GM18505 (cell line): Measurements from ENCODE around the gene DNAJC3.
"Not testable (repeated sequence)": the region's sequence is repeated elsewhere in the genome, so short reads cannot be mapped to it uniquely, and the experiment has no call there.

Experiments used
- ATAC-seq: cut with Tn5 transposase; IDR thresholded peaks from one replicate; pipeline ENCODE4 v1.9.1; 2021; ENCODE audit not compliant: unreplicated experiment
- POLR2A ChIP-seq: IDR thresholded peaks from 4 replicates; pipeline ENCODE4 v1.6.1; 2011; ENCODE audit warnings: borderline replicate concordance; ENCODE audit not compliant: insufficient read depth, insufficient read length; ENCODE audit errors: extremely low read depth

DNAJC3 gene

DNA sequence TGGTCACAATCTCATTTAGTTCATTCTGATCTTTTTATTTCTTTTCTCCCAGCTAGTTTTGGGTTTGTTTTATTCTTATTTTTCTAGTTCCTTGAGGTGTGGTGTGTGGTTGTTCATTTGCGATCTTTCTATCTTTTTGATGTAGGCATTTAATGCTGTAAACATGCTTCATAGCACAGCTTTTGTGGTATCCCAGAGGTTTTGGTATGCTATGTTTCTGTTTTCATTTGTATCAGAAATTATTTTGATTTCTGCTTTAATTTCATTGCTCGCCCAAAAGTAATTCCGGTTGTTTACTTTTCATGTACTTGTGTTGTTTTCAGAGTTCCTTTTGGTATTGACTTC, 12.6 kb downstream of the DNAJC3 start:
- no peak for TF ChIP-seq POLR2A
- ATAC-seq, result no peak

DNA sequence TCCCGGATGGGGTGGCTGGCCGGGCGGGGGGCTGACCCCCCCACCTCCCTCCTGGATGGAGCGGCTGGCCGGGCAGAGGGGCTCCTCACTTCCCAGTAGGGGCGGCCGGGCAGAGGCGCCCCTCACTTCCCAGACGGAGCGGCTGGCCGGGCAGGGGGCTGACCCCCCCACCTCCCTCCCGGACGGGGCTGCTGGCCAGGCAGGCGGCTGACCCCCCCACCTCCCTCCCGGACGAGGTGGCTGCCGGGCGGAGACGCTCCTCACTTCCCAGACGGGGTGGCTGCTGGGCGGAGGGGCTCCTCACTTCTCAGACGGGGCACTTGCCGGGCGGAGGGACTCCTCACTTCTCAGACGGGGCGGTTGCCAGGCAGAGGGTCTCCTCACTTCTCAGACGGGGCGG, 14.0 kb downstream of the DNAJC3 start:
- ATAC-seq, result not testable (repeated sequence)

DNA sequence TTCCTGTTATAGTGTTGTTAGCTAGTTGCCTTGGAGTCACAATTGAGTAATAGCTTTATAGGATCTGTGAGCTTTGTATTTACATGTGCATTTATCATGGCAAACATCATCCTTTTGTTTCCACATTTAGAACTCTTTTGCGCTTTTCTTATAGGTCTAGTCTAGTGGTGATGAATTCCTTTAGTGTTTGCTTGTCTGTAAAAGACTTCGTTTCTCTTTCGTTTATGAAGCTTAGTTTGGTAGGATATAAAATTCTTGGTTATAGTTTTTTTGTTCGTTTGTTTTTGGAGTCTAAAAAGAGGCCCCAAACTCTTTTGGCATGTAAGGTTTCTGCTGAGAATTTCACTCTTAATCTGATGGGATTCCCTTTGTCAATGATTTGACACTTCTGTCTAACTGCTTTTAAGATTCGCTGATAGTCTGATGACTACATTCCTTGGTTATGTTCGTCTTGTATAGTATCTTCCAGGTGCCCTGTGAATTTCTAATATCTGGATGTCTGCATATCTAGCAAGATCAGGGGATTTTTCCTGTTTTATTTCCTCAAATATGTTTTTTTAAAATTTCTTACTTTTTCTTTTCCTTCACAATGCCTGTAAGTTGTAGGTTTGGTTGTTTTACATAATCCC, 20.2 kb downstream of the DNAJC3 start:
- TF ChIP-seq POLR2A, result no peak
- ATAC-seq, result no peak

DNA sequence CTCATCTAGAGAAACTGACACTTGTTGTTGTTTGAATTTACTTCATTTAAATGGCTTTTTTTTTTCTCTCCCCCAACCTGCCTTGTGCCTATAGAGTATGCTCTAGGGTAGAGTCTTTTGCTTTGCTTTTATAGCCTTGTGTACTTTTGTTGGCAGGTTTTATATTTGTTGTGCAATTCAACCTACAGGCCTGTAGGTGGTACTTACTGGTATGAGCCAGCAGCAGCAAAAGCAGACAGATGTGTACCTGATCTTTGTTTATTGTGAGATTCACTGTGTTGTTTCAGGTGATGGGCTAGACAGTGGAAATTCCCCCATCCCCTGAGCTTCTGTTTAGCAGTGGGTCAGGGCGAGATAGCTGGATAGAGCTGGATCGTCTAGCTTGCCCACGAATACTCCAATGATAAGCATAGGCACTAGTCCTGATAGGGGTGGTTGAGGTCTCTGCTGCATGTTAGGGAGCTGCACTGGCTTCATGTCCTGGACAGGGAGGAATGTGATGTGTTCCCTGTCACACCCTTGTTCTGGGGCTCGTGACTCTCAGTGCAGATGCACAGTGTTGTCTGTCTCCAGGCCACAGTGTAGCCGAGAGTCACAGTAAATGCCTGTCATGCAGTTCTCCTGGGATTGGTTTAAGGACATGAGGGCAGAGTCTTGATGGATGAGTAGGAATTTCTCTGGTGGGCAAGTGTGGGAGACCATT, 21.3 kb downstream of the DNAJC3 start:
- no peak for TF ChIP-seq POLR2A
- no peak for ATAC-seq

DNA sequence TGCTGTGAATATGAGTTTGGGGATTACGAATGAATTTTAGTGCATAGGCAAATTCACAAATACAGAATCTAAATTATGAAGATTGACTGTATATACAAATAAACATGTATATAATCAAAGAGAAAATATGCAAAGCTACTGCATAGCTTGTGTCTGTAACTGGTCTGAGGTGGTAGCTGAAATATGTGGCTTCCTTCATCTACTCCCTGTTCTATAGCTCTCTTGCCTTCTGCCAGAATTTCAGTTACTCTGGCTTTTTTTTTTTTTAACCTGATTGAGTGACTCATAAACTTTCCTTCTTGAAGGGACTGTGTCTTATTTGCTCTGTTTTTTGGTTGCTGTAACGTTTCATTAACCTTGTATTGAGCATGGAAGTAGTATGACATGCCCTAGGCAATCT, 26.6 kb downstream of the DNAJC3 start:
- no peak for TF ChIP-seq POLR2A
- ATAC-seq, result no peak

DNA sequence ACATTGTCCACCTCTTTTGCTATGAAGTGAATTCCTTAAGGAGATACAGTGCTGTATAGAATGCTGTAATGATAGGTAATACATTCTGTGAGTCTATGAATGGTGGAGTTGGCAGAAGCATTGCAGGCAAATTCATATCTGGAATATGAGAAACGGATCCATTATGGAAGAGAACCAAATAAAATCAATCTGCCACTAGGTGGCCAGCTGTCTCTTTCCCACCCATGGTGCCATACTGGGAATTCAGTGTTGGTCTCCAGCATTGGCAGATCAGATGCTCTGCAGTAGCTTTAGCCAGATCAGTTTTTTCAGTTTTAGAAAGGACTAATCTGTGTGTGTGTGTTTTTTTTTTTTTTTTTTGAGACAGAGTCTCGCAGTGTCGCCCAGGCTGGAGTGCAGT, 27.6 kb downstream of the DNAJC3 start:
- ATAC-seq, result no peak
- no peak for TF ChIP-seq POLR2A

DNA sequence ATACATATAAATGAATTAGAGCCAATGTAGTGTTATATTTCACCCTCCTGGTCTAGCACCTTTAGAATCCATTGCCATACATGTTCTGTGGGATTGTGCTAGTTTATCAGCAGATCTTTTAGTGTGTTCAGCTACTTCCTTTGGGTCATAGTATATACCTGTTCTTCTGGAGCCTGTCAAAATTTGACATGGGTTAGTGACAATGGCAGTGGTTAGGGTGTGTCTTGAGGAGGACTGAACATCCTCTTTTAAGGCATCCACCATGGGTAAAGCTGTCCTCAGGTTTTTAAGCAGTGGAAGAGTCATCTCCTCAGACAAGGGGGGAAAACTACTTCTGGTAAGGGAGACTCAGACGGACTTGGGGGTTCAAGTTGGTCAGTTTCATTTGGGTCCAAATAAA, 29.4 kb downstream of the DNAJC3 start:
- no peak for ATAC-seq
- TF ChIP-seq POLR2A, result no peak

DNA sequence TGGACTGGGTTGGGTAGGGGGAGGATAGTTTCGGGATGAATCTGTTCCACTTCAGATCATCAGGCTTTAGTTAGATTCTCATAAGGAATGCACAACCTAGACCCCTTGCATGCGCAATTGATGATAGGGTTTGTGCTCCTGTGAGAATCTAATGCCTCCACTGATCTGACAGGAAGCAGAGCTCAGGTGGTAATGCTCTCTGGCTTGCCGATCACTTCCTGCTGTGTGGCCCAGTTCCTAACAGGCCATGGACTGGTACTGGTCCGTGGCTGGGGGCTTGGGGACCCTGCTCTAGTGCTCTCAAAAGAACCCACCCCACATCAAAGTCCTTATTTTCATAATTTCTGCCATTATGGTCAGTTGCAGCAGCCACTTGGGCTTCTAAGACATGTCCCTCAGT, 30.1 kb downstream of the DNAJC3 start:
- ATAC-seq, result no peak
- no peak for TF ChIP-seq POLR2A

DNA sequence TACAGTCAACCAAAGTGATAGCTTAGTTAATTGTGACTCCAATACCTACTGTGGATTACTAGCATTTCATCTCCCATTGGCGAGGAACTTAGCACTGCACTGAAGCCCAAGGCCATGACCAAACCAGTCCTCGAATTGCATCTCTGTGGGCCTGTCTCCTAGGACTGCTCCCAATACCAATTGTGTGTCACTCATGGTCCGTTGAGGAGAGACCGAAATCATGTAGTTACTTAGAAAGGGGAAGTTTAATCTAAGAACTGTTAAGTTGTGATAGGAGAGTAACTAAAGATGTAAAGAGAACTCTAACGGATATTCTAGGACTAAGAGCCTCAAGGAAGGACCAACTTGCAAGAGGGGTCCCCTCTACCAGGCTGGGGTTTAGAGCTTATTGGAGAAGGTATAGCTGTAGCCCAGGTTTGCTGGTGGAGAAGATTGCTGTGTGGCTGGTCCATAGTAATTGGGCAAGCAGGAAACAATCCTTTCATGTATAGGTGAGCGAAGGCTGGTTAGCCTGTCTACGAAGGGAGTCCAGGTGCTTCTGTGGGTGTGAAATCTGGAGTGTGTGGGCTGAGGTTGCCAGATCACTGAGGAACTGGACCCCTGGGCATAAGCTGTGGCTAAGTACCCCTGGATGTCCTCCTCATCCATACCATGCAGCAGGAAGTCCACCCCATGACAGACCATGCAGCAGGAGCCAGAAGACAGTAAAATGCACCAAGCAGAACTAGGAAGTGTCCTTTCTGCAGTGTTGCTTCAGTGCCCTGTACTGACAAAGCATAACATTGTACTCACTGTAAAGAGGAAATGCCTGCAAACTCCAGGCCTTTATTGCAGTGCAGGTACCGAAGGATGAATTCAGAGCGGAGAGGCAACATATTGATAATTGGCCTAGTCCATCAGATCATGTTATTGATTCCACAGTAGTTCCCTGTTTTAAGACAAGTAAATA, 30.8 kb downstream of the DNAJC3 start:
- TF ChIP-seq POLR2A, result no peak
- ATAC-seq, result no peak

DNA sequence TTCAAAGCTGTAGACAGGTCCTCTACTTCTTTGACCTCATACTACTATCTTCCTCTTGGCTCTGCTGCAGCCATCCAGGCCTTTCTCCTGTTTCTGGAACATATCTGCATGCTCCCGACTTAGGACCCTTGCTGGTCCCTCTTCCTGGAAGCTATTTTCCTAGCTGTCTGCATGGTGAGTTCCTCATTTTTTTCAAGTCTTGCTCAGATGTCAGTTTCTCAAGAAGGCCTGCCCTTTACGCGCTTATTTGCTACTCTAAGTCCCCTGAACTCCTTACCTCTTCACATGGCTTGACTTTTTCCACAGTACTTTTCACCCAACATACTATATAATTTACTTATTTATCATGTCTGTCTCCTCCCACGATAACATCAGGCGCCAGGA, 31.4 kb downstream of the DNAJC3 start:
- no peak for TF ChIP-seq POLR2A
- ATAC-seq, result no peak

DNA sequence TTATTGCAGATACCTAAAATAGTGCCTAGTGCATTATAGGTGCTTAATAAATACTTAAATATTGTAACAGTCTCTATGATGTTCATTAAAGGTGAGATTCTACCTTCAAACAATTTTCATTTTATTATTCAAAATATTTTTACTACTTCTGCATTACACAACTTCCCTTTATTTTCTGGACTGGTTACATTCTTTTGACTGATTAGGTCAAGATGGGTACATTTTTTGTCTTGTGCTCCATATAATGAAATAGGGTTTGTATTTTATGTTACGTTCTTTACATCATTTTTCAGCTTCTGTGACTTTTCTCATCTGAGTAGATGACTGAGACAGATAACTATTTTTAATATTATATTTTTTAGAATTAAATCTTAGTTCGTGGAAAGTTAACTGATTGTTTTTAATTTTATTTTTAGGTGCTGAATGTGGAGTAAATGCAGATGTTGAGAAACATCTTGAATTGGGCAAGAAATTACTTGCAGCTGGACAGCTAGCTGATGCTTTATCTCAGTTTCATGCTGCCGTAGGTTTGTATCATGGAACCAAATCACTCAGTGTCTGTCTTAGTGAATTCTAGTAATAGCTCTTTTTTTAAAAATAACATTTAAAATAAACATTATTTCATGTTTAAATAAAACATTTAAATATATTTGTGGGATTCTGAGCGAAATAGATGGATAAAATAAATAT, 32.0 kb downstream of the DNAJC3 start:
- ATAC-seq, result no peak
- TF ChIP-seq POLR2A, result no peak

DNA sequence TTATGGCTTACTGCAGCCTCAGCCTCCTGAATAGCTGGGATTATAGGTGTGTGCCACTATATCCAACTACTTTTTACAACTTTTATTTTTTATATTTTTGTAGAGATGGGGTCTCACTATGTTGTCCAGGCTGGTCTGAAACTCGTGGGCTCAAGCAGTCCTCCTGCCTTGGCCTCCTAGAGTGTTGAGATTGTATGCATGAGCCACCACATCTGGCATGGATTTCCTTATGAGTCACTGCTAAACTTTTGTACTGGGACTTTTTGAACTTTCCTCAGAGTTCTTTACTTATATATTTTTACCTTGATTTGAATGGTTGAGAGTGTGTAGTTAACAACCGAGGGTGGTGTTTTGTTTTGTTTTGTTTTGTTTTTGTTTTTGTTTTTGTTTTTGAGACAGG, 33.4 kb downstream of the DNAJC3 start:
- ATAC-seq, result no peak
- no peak for TF ChIP-seq POLR2A

DNA sequence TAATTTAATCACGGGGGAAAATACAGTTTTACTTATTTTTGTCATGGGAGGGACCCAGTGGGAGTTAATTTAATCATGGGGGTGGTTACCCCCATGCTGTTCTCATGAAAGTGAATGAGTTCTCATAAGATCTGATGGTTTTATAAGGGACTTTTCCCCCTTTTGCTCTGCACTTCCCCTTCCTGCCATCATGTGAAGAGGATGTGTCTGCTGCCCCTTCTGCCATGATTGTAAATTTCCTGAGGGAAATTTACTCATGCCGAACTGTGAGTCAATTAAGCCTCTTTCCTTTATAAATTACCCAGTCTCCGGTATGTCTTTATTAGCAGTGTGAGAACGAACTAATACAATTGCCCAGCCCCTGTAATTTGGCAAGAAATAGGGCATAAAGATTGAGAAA, 35.9 kb downstream of the DNAJC3 start:
- not testable (repeated sequence) for ATAC-seq
